ENCODE data around the gene NPFFR2. TPM values are rescaled to one million over a fixed set of nuclear protein-coding genes. Genes with fewer than 3 reads are reported as not detected.

Gene NPFFR2
- total RNA-seq, 1 donor from 2014 or later = 0.70 TPM

- no peaks in the 10 kb centered on the region for H3K4me1 Mint-ChIP-seq (ENCODE audit: unreplicated experiment)
- TF ChIP-seq CTCF (conservative IDR thresholded peaks at IDR 0.05) = no peak
- no peaks in the 10 kb centered on the region for H3K36me3 Mint-ChIP-seq
- H3K9me3 Mint-ChIP-seq = peaks cover 9% of the 10 kb centered on the region
- H3K27ac Mint-ChIP-seq = no peak overlapping the region
- no peaks in the 10 kb centered on the region for H3K27me3 Mint-ChIP-seq
- DNase-seq (ENCODE audit: extremely low spot score, unreplicated experiment) = no peak
- H3K4me3 Mint-ChIP-seq = no peak overlapping the region
These were observed 140.0 kb downstream of the NPFFR2 start for GRCh38 chr4:72171761-72172160.

- DNase-seq (ENCODE audit: extremely low spot score, unreplicated experiment) = no peak
These were observed 147.5 kb downstream of the NPFFR2 start for GRCh38 chr4:72179342-72179741.

GRCh38 chr4:72186714-72187113 lies 154.9 kb downstream of the NPFFR2 start:
- Mint-ChIP-seq H3K36me3 (no peaks in the 10 kb centered on the region), H3K27me3 (peaks cover 2% of the 10 kb centered on the region), H3K9me3 (no peaks in the 10 kb centered on the region), H3K4me3 (no peak overlapping the region), H3K27ac (no peak overlapping the region), H3K4me1 (ENCODE audit: unreplicated experiment) (no peaks in the 10 kb centered on the region)
- no peak for DNase-seq (ENCODE audit: extremely low spot score, unreplicated experiment)
- TF ChIP-seq CTCF (conservative IDR thresholded peaks at IDR 0.05) = no peak

More at GRCh38 chr4:72179342-72179741, 147.5 kb downstream of the NPFFR2 start:
- H3K27ac Mint-ChIP-seq = no peak overlapping the region
- no peak overlapping the region for H3K4me3 Mint-ChIP-seq
- H3K9me3 Mint-ChIP-seq = peaks cover 9% of the 10 kb centered on the region
- no peaks in the 10 kb centered on the region for H3K4me1 Mint-ChIP-seq (ENCODE audit: unreplicated experiment)
- TF ChIP-seq CTCF (conservative IDR thresholded peaks at IDR 0.05) = no peak
- H3K27me3 Mint-ChIP-seq = no peaks in the 10 kb centered on the region
- no peaks in the 10 kb centered on the region for H3K36me3 Mint-ChIP-seq

GRCh38 chr4:72194046-72194445 lies 162.2 kb downstream of the NPFFR2 start:
- no peak for TF ChIP-seq CTCF (conservative IDR thresholded peaks at IDR 0.05)
- H3K36me3 Mint-ChIP-seq = no peaks in the 10 kb centered on the region
- no peaks in the 10 kb centered on the region for H3K4me1 Mint-ChIP-seq (ENCODE audit: unreplicated experiment)

GRCh38 chr4:72194453-72194852 lies 162.7 kb downstream of the NPFFR2 start:
- TF ChIP-seq CTCF (conservative IDR thresholded peaks at IDR 0.05) = no peak
- DNase-seq (ENCODE audit: extremely low spot score, unreplicated experiment) = no peak
- Mint-ChIP-seq H3K4me1 (ENCODE audit: unreplicated experiment) (no peaks in the 10 kb centered on the region), H3K27me3 (peaks cover 22% of the 10 kb centered on the region), H3K36me3 (no peaks in the 10 kb centered on the region), H3K4me3 (no peak overlapping the region), H3K9me3 (no peaks in the 10 kb centered on the region), H3K27ac (no peak overlapping the region)

More at GRCh38 chr4:72194046-72194445, 162.2 kb downstream of the NPFFR2 start:
- no peak overlapping the region for H3K4me3 Mint-ChIP-seq
- H3K27ac Mint-ChIP-seq = no peak overlapping the region
- peaks cover 21% of the 10 kb centered on the region for H3K27me3 Mint-ChIP-seq
- DNase-seq (ENCODE audit: extremely low spot score, unreplicated experiment) = no peak
- H3K9me3 Mint-ChIP-seq = no peaks in the 10 kb centered on the region

Other genes with a start within 250 kb of the NPFFR2 start
- gene GC, start 247.9 kb upstream of the NPFFR2 start, total RNA-seq (ENCODE audit: low replicate concordance) = 71.9 and 245 TPM in 2 replicates